Fibroblast of the conjunctiva (primary cell): Measurements from ENCODE around the gene TNNI2.

Experiments used
- DNase-seq: peaks from one replicate; pipeline ENCODE4 v3.0.0-alpha.2; 2010; ENCODE audit warnings: low read depth

Gene TNNI2

GRCh38 chr11:1888811-1889210, 50.0 kb downstream of the TNNI2 start:
- no peak for DNase-seq

GRCh38 chr11:1889224-1889930, 50.6 kb downstream of the TNNI2 start:
- no peak for DNase-seq

- no peak for DNase-seq
These were observed 51.4 kb downstream of the TNNI2 start for GRCh38 chr11:1889941-1890855.
